Progenitor cell of endocrine pancreas (in vitro differentiated cells): Measurements from ENCODE around the gene CACNB4. TPM values are rescaled to one million over a fixed set of nuclear protein-coding genes. Genes with fewer than 3 reads are reported as not detected.

Source experiments
- DNase-seq: peaks from one replicate; pipeline ENCODE4 v3.0.0; 2021; ENCODE audit warnings: low spot score; ENCODE audit not compliant: unreplicated experiment
- H3K27ac Mint-ChIP-seq: 2 replicates; pipeline ENCODE4 v1.8.0; 2021; ENCODE audit warnings: mild to moderate bottlenecking, moderate library complexity, mixed read lengths
- H3K27me3 Mint-ChIP-seq: 2 replicates; pipeline ENCODE4 v1.8.0; 2021; ENCODE audit warnings: mixed read lengths
- H3K36me3 Mint-ChIP-seq: 2 replicates; pipeline ENCODE4 v1.8.0; 2022; ENCODE audit warnings: mixed read lengths; ENCODE audit not compliant: insufficient read depth
- H3K4me1 Mint-ChIP-seq: 2 replicates; pipeline ENCODE4 v1.8.0; 2021; ENCODE audit warnings: low read depth, mixed read lengths
- H3K4me3 Mint-ChIP-seq: 2 replicates; pipeline ENCODE4 v1.8.0; 2021; ENCODE audit warnings: low read depth, mild to moderate bottlenecking, moderate library complexity, mixed read lengths
- H3K9me3 Mint-ChIP-seq: 2 replicates; pipeline ENCODE4 v1.8.0; 2021; ENCODE audit warnings: low read depth, mixed read lengths
- CTCF ChIP-seq: fragments of 200-600 bp; sonication (generic); IDR thresholded peaks from one replicate; pipeline ENCODE4 v1.5.0; 2021; ENCODE audit warnings: antibody characterized with exemption, mild to moderate bottlenecking; ENCODE audit not compliant: unreplicated experiment
- total RNA-seq: library from RNA; stranded (reverse); gene quantifications from 2 replicates; pipeline ENCODE4 v1.2.1, GENCODE V29; 2021

Gene CACNB4
- total RNA-seq, 1 donor from 2014 or later: 2.5 TPM

DNA sequence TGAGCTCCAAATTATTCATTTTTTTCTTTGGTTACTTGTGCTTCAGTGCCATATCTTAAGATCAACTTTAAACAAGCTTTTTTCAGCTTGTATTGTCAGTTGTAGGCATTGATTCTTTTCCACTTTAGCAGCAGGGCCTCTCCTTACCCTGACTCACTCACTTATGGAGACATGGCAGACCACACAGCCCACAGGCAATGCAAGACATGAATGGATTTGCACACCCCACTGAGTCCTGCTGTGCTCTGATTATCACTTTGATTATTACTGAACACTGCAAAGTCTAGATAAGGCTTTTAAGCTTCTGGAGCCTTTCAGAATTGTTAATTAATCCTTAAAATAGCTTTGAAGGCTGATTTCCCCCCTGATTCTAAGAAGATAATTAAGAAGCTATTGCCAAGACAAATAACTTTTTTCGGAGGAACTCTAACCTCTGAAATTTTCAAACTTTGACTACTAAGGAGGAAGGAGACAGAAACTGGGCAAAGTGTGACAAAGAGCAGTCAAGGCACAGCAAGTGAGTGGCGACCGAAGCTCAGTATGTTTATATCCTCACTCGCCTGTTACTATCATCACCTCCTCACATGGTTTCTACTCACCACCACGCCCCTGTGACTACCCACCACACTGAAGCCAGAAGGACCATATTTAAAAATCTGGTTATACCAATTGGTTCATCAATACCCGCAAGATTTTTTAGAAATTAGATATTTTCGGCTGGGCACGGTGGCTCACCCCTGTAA lies 43.3 kb downstream of the CACNB4 start:
- no peak for TF ChIP-seq CTCF
- no peaks in the 10 kb centered on the region for H3K4me1 Mint-ChIP-seq
- no peak overlapping the region for H3K4me3 Mint-ChIP-seq
- H3K9me3 Mint-ChIP-seq: peaks cover 7% of the 10 kb centered on the region
- H3K36me3 Mint-ChIP-seq: peaks cover 2% of the 10 kb centered on the region
- H3K27ac Mint-ChIP-seq: no peak overlapping the region
- no peak for DNase-seq
- H3K27me3 Mint-ChIP-seq: no peaks in the 10 kb centered on the region

DNA sequence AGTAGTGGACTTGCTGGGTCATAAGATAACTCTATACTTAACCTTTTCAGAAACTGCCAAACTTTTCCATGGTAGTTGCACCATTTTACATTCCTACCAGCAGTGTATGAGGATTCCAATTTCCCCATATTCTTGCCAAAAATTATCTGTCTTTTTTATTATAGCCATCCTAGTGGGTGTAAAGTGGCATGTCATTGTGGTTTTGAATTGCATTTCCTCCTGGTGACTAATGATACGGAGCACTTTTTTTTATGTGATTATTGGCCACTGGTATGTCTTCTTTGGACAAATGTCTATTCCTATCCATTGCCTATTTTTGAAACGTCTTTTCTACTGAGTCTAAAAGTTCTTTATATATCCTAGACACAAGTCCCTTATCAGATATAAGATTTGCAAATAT lies 44.3 kb downstream of the CACNB4 start:
- no peak for TF ChIP-seq CTCF
- peaks cover under 1% of the 10 kb centered on the region for H3K27me3 Mint-ChIP-seq
- peaks cover 2% of the 10 kb centered on the region for H3K36me3 Mint-ChIP-seq
- H3K27ac Mint-ChIP-seq: no peak overlapping the region
- no peak overlapping the region for H3K4me3 Mint-ChIP-seq
- peaks cover 7% of the 10 kb centered on the region for H3K9me3 Mint-ChIP-seq
- H3K4me1 Mint-ChIP-seq: no peaks in the 10 kb centered on the region
- DNase-seq: no peak

DNA sequence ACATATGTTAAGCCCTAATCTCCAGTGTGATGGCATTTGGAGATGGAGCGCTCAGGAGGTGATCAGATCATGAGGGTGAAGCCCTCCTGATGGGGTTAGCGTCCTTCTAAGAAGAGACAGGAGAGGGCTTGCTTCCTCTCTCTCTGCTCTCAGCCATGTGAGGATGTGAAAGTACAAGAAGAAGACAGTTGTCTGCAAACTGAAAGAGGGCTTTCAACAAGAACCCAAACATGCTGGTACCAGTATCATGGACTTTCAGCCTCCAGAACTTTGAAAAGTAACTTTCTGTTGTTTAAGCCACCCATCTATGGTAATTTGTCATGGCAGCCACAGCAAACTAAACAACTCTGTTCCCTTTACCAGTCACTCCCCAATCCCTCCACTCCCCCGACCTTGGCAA lies 47.4 kb downstream of the CACNB4 start:
- H3K27me3 Mint-ChIP-seq: peaks cover 3% of the 10 kb centered on the region
- no peaks in the 10 kb centered on the region for H3K4me1 Mint-ChIP-seq
- H3K4me3 Mint-ChIP-seq: no peak overlapping the region
- no peak overlapping the region for H3K27ac Mint-ChIP-seq
- TF ChIP-seq CTCF: no peak
- H3K36me3 Mint-ChIP-seq: no peaks in the 10 kb centered on the region
- no peak for DNase-seq
- H3K9me3 Mint-ChIP-seq: no peaks in the 10 kb centered on the region

GRCh38 chr2:152050915-152051314 lies 47.9 kb downstream of the CACNB4 start:
- Mint-ChIP-seq H3K27me3 (peaks cover 3% of the 10 kb centered on the region), H3K4me1 (no peaks in the 10 kb centered on the region), H3K4me3 (no peak overlapping the region), H3K36me3 (no peaks in the 10 kb centered on the region), H3K9me3 (no peaks in the 10 kb centered on the region), H3K27ac (no peak overlapping the region)
- DNase-seq: no peak
- no peak for TF ChIP-seq CTCF

DNA sequence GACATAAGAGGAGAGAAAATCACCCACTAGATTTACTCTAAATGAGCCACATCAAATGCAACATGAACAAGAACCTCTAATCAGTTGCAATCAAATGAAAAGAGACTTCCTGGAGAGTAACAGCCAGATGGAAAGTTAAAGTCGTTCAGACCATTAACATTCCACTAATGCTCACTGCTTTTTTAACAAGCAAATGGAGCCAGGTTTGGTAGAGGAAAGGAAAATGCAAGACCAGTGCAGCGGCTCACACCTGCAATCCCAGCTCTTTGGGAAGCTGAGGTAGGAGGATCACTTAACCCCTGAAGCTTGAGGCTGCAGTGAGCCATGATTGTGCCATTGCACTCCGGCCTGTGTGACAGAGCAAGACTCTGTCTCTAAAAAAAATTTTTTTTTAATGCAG lies 48.5 kb downstream of the CACNB4 start:
- TF ChIP-seq CTCF: no peak
- no peak overlapping the region for H3K27ac Mint-ChIP-seq
- DNase-seq: no peak
- H3K9me3 Mint-ChIP-seq: no peaks in the 10 kb centered on the region
- H3K4me3 Mint-ChIP-seq: no peak overlapping the region
- no peaks in the 10 kb centered on the region for H3K36me3 Mint-ChIP-seq
- H3K4me1 Mint-ChIP-seq: no peaks in the 10 kb centered on the region
- H3K27me3 Mint-ChIP-seq: peaks cover 3% of the 10 kb centered on the region
